Measurements from ENCODE around the gene PNO1. TPM values are rescaled to one million over a fixed set of nuclear protein-coding genes. Genes with fewer than 3 reads are reported as not detected.

The PNO1 gene
- total RNA-seq, 1 donor from 2014 or later = 12.8 TPM

- Mint-ChIP-seq H3K27me3 (no peaks in the 10 kb centered on the region), H3K9me3 (ENCODE audit: low read depth) (no peaks in the 10 kb centered on the region)
- no peak for DNase-seq (ENCODE audit: low spot score, unreplicated experiment)
Measured at GRCh38 chr2:68126561-68126960, 31.1 kb upstream of the PNO1 start.

GRCh38 chr2:68127358-68128242 is 30.1 kb upstream of the PNO1 start:
- Mint-ChIP-seq H3K4me3 (ENCODE audit: low read depth) (no peak overlapping the region), H3K27ac (no peak overlapping the region), H3K36me3 (ENCODE audit: insufficient read depth) (peaks cover 2% of the 10 kb centered on the region), H3K4me1 (ENCODE audit: low read depth) (no peaks in the 10 kb centered on the region), H3K27me3 (no peaks in the 10 kb centered on the region), H3K9me3 (ENCODE audit: low read depth) (no peaks in the 10 kb centered on the region)
- no peak for DNase-seq (ENCODE audit: low spot score, unreplicated experiment)
- TF ChIP-seq, protein P1, sequence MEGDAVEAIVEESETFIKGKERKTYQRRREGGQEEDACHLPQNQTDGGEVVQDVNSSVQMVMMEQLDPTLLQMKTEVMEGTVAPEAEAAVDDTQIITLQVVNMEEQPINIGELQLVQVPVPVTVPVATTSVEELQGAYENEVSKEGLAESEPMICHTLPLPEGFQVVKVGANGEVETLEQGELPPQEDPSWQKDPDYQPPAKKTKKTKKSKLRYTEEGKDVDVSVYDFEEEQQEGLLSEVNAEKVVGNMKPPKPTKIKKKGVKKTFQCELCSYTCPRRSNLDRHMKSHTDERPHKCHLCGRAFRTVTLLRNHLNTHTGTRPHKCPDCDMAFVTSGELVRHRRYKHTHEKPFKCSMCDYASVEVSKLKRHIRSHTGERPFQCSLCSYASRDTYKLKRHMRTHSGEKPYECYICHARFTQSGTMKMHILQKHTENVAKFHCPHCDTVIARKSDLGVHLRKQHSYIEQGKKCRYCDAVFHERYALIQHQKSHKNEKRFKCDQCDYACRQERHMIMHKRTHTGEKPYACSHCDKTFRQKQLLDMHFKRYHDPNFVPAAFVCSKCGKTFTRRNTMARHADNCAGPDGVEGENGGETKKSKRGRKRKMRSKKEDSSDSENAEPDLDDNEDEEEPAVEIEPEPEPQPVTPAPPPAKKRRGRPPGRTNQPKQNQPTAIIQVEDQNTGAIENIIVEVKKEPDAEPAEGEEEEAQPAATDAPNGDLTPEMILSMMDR (IDR thresholded peaks at IDR 0.05; ENCODE audit: unreplicated experiment) = no peak

More at GRCh38 chr2:68126561-68126960, 31.1 kb upstream of the PNO1 start:
- Mint-ChIP-seq H3K27ac (no peak overlapping the region), H3K4me1 (ENCODE audit: low read depth) (peaks cover 3% of the 10 kb centered on the region), H3K4me3 (ENCODE audit: low read depth) (no peak overlapping the region), H3K36me3 (ENCODE audit: insufficient read depth) (peaks cover 2% of the 10 kb centered on the region)
- TF ChIP-seq, protein P1 (IDR thresholded peaks at IDR 0.05; ENCODE audit: unreplicated experiment) = no peak

DNA sequence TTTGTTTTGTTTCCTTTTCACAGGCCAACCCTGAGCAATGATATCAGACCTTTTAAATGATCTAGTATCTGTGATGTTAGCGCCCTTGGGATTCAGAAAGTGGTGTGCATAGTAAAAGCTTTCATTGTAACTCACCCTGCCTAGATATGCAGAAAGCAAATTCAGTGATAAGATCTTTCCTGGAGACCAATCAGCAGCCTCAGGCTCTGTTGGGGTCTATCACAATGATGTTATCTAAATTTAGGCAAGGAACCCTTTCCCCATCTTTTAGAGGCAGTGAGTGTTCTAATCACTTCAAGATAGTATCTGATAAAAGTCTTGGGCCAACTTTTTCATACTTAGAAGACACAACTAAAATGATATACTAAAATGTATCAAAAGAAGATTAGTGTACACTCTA is 23.6 kb upstream of the PNO1 start:
- no peaks in the 10 kb centered on the region for H3K9me3 Mint-ChIP-seq (ENCODE audit: low read depth)
- no peak for DNase-seq (ENCODE audit: low spot score, unreplicated experiment)
- H3K36me3 Mint-ChIP-seq (ENCODE audit: insufficient read depth) = peaks cover 8% of the 10 kb centered on the region
- no peaks in the 10 kb centered on the region for H3K27me3 Mint-ChIP-seq
- peaks cover 5% of the 10 kb centered on the region for H3K4me1 Mint-ChIP-seq (ENCODE audit: low read depth)
- H3K4me3 Mint-ChIP-seq (ENCODE audit: low read depth) = no peak overlapping the region
- no peak overlapping the region for H3K27ac Mint-ChIP-seq
- TF ChIP-seq, protein P1 (IDR thresholded peaks at IDR 0.05; ENCODE audit: unreplicated experiment) = no peak

GRCh38 chr2:68134554-68134953 is 23.1 kb upstream of the PNO1 start:
- H3K9me3 Mint-ChIP-seq (ENCODE audit: low read depth) = no peaks in the 10 kb centered on the region
- H3K36me3 Mint-ChIP-seq (ENCODE audit: insufficient read depth) = peaks cover 8% of the 10 kb centered on the region
- H3K4me1 Mint-ChIP-seq (ENCODE audit: low read depth) = peaks cover 5% of the 10 kb centered on the region
- H3K27me3 Mint-ChIP-seq = no peaks in the 10 kb centered on the region
- DNase-seq (ENCODE audit: low spot score, unreplicated experiment) = no peak
- H3K4me3 Mint-ChIP-seq (ENCODE audit: low read depth) = no peak overlapping the region
- TF ChIP-seq, protein P1 (IDR thresholded peaks at IDR 0.05; ENCODE audit: unreplicated experiment) = no peak
- H3K27ac Mint-ChIP-seq = peak overlapping the region; percentile 29

DNA sequence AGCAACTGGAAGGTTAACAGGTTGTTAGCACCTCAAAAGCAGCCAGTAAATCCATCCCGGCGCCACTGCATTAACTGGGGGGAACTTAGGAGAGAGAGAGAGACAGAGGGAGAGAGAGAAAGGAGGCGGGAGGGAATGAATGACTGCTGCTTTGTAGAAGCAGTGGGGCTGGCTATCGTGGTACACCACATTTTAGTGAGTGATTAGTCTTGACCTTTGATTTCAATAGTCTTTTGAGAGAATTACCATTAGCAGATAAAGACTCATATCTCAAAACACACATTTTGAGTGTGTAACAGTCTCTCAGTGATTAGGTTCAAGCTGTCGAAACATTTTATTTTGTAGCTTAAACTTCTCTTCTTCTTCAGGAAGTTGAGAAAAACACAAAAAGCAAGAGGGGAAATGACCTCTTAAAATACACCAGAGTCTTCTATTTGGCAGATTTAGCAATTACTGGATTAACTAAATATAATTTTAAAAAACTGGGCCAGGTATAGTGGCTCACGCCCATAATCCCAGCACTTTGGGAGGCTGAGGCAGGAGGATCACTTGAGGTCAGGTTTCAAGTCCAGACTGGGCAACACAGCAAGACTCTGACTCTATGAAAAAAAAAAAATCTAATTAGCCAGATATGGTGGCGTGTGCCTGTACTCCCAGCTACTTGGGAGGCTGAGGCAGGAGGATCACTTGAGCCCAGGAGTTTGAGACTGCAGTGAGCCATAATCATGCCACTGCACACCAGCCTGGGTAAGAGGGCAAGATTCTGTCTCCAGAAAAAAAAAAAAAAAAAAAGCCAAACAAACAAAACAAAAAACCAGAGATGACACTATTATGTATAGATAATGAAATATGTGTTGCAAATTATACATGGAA is 22.0 kb upstream of the PNO1 start:
- Mint-ChIP-seq H3K4me1 (ENCODE audit: low read depth) (peaks cover 5% of the 10 kb centered on the region), H3K27me3 (no peaks in the 10 kb centered on the region), H3K27ac (no peak overlapping the region), H3K36me3 (ENCODE audit: insufficient read depth) (peaks cover 7% of the 10 kb centered on the region), H3K4me3 (ENCODE audit: low read depth) (no peak overlapping the region), H3K9me3 (ENCODE audit: low read depth) (no peaks in the 10 kb centered on the region)
- no peak for DNase-seq (ENCODE audit: low spot score, unreplicated experiment)
- TF ChIP-seq, protein P1 (IDR thresholded peaks at IDR 0.05; ENCODE audit: unreplicated experiment) = no peak

All from progenitor cell of endocrine pancreas (in vitro differentiated cells).